Gastrocnemius medialis (tissue), 4 donors: Measurements from ENCODE around the gene RPUSD2. TPM values are rescaled to one million over a fixed set of nuclear protein-coding genes. Genes with fewer than 3 reads are reported as not detected.

ENCODE experiments used
- ATAC-seq, 2 donors: fragments of 150-250 bp; one replicate each; pipeline ENCODE4 v1.9.1; 2016
- DNase-seq, 2 donors: peaks; one replicate each; pipeline ENCODE4 v3.0.0-alpha.2; 2019
- H3K27ac ChIP-seq, 4 donors: fragments of 200-600 bp; sonication (generic); 1 replicate in 1 of 4; 2 replicates in 3 of 4; pipeline ENCODE4 v1.5.1; 2016 to 2018; ENCODE audit warnings: mild to moderate bottlenecking in 2 of 4, moderate library complexity in 1 of 4
- H3K27me3 ChIP-seq, 3 donors: fragments of 200-600 bp; sonication (generic) in 2 of 3; 1 replicate in 1 of 3; 2 replicates in 2 of 3; pipeline versions ENCODE4 v1.5.1 to v1.6.0; 2016 to 2019; ENCODE audit warnings: mild to moderate bottlenecking in 1 of 3, moderate library complexity in 1 of 3
- H3K36me3 ChIP-seq, 2 donors: fragments of 200-600 bp; sonication (generic) in 1 of 2; one replicate each; pipeline ENCODE4 v1.5.1; 2017 to 2018
- H3K4me1 ChIP-seq, 2 donors: fragments of 200-600 bp; sonication (generic) in 1 of 2; one replicate each; pipeline ENCODE4 v1.5.1; 2016 to 2017; ENCODE audit warnings: mild to moderate bottlenecking in 2 of 2
- H3K4me3 ChIP-seq, 4 donors: fragments of 200-600 bp; sonication (generic) in 3 of 4; 1 replicate in 1 of 4; 2 replicates in 3 of 4; pipeline ENCODE4 v1.5.1; 2016 to 2019; ENCODE audit warnings: mild to moderate bottlenecking in 2 of 4
- H3K9me3 ChIP-seq, 3 donors: fragments of 200-600 bp; sonication (generic) in 2 of 3; 1 replicate in 1 of 3; 2 replicates in 2 of 3; pipeline ENCODE4 v1.5.1; 2016 to 2019
- POLR2A ChIP-seq, 2 donors: fragments of 450-650 bp; IDR thresholded peaks; one replicate each; pipeline ENCODE4 v1.6.1; 2017; ENCODE audit warnings: antibody characterized with exemption in 2 of 2, mild to moderate bottlenecking in 2 of 2, moderate library complexity in 2 of 2
- in situ Hi-C, 4 donors: fragments of 200-750 bp; cut with MboI; loops; one replicate each; pipeline versions ENCODE4 v1.15.0 to v1.8.0; 2017; ENCODE audit warnings: low sequenced_read_pairs in 4 of 4
- intact Hi-C: fragments of 100-400 bp; cut with DNase I; formaldehyde crosslinking; loops from one replicate; pipeline ENCODE4 v1.15.1; 2023; ENCODE audit warnings: low total_unique reads
- total RNA-seq, 4 donors: library from RNA; depleted of rRNA; stranded (reverse); fragments of >200 nt; gene quantifications; one replicate each; pipeline versions ENCODE4 v1.1.0 to v1.2.3, GENCODE V29; 2016
- TF ChIP-seq, protein P1 (sequence below), 5 experiments: fragments of 450-650 bp in 3 of 5; fragments of 200-600 bp in 2 of 5; sonication (generic) in 2 of 5; IDR thresholded peaks in 4 of 5; conservative IDR thresholded peaks in 1 of 5; 1 replicate in 4 of 5; 2 replicates in 1 of 5; pipeline ENCODE4 v1.5.1; 2016 to 2019; ENCODE audit warnings: antibody characterized with exemption in 5 of 5, mild to moderate bottlenecking in 3 of 5, moderate library complexity in 3 of 5

The RPUSD2 gene
- total RNA-seq, 4 donors from 2014 or later: 4.5 to 9.1 (median 6.5) TPM

DNA sequence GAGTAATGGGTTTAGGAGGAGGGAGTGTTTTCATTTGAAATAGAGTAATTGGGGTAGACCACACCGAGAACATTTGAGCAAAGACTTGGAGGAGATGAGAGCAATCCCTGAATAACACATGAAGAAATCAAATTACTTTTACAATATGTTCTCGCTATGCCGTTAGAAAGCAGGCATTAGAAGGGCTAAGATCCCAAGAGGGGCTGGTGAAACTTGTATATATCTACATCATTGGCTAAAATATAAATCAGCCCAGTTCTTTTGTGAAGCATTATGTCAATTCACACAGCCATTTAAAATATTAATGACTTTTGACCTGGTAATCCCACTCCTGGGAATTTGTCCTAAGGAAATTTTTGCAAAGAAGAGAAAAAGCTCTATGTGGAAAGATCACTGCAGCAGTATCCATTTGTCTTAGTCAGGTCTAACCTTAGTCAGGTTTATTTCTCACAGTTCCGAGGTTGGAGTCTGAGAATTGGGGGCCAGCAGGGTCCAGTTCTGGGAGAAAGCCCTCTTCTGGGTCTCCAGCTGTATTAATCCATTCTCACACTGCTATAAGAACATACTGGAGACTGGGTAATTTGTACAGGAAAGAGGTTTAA is 35.2 kb upstream of the RPUSD2 start:
- no peak for DNase-seq
- no peak for ATAC-seq
- Histone ChIP-seq H3K9me3 (no peaks in the 10 kb centered on the region), H3K4me3 (no peak overlapping the region), H3K36me3 (no peaks in the 10 kb centered on the region), H3K27ac (no peak overlapping the region), H3K27me3 (no peaks in the 10 kb centered on the region), H3K4me1 (no peaks in the 10 kb centered on the region)
- in situ Hi-C loops: loop anchor here in 1 of 4 donors (10.0 kb wide), 1 partner anchor 61 kb away; the partner anchor contains the start of gene KNL1
- no peak for TF ChIP-seq POLR2A (IDR thresholded peaks at IDR 0.05)
- TF ChIP-seq, protein P1, sequence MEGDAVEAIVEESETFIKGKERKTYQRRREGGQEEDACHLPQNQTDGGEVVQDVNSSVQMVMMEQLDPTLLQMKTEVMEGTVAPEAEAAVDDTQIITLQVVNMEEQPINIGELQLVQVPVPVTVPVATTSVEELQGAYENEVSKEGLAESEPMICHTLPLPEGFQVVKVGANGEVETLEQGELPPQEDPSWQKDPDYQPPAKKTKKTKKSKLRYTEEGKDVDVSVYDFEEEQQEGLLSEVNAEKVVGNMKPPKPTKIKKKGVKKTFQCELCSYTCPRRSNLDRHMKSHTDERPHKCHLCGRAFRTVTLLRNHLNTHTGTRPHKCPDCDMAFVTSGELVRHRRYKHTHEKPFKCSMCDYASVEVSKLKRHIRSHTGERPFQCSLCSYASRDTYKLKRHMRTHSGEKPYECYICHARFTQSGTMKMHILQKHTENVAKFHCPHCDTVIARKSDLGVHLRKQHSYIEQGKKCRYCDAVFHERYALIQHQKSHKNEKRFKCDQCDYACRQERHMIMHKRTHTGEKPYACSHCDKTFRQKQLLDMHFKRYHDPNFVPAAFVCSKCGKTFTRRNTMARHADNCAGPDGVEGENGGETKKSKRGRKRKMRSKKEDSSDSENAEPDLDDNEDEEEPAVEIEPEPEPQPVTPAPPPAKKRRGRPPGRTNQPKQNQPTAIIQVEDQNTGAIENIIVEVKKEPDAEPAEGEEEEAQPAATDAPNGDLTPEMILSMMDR (IDR thresholded peaks at IDR 0.05 in 4 of 5, conservative IDR thresholded peaks at IDR 0.05 in 1 of 5): no peak
- intact Hi-C loops: no loop called here

DNA sequence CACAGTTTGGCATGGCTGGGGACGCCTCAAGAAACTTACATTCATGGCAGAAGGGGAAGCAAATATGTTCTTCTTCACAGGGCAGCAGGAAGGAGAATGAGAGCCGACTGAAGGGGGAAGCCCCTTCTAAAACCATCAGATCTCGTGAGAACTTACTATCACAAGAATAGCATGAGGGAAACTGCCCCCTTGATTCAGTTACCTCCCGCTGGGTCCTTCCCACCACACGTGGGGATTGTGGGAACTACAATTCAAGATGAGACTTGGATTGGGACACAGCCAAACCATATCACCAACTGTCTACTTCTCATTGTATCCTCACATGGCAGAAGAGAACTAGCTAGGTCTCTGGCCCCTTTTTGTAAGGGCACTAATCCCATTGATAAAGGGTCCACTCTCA is 34.7 kb upstream of the RPUSD2 start:
- Histone ChIP-seq H3K9me3 (no peaks in the 10 kb centered on the region), H3K27me3 (no peaks in the 10 kb centered on the region), H3K4me3 (no peak overlapping the region), H3K4me1 (no peaks in the 10 kb centered on the region), H3K36me3 (no peaks in the 10 kb centered on the region), H3K27ac (no peak overlapping the region)
- TF ChIP-seq, protein P1 (IDR thresholded peaks at IDR 0.05 in 4 of 5, conservative IDR thresholded peaks at IDR 0.05 in 1 of 5): no peak
- TF ChIP-seq POLR2A (IDR thresholded peaks at IDR 0.05): no peak
- in situ Hi-C loops: loop anchor here in 1 of 4 donors (10.0 kb wide), 1 partner anchor 60 kb away; the partner anchor contains the start of gene KNL1
- ATAC-seq (no peak), DNase-seq (no peak)
- intact Hi-C loops: no loop called here

DNA sequence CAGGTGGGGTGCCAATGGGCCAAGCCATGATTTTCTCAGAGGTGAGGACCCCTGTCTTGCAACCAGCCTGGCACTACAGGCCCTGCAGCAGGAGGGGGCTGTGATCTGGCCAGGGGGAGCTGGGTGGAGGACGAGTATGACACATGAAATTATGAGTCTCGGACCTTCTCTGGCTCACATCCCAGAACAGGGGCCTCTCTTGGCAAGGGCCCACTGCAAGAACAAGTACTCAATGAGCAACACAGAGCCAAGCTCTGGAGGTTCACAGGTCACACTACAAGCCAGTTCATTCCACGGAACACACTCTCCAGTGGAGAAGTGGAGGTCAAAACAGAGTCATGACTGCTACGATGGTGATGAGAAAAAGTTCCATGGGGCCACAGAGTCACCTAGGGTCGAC is 32.6 kb upstream of the RPUSD2 start:
- intact Hi-C loops: no loop called here
- ATAC-seq: no peak

DNA sequence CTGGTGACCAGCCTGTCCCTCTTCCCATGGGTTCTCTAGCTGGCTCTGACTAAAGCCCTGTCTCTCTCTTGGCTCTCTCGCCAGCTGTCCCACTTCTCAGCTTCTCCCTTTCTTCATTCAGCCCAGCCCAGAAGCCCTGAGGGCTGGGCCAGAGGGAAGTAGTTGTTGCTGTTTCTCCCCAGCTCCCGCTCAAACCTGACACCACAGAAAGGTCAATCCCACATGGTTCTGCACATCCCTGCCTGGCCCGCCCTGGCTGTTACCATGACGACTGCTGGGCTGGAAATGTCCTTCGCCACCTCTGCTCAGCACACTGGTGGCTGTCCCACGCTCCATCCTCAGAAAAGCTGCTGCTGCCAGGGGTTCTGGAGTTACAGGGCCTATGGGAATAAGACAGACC is 30.1 kb upstream of the RPUSD2 start:
- DNase-seq: no peak
- no peaks in the 10 kb centered on the region for H3K9me3 ChIP-seq
- H3K4me3 ChIP-seq: no peak overlapping the region
- H3K27me3 ChIP-seq: no peaks in the 10 kb centered on the region
- no peaks in the 10 kb centered on the region for H3K4me1 ChIP-seq
- TF ChIP-seq, protein P1 (IDR thresholded peaks at IDR 0.05 in 4 of 5, conservative IDR thresholded peaks at IDR 0.05 in 1 of 5): no peak
- no peak for TF ChIP-seq POLR2A (IDR thresholded peaks at IDR 0.05)
- in situ Hi-C loops (loop anchor here in 1 of 4 donors (10.0 kb wide), 1 partner anchor 56 kb away; the partner anchor contains the start of gene KNL1), intact Hi-C loops (no loop called here)
- no peak for ATAC-seq
- H3K36me3 ChIP-seq: no peaks in the 10 kb centered on the region
- H3K27ac ChIP-seq: no peak overlapping the region

More for the DNA sequence above, 32.6 kb upstream of the RPUSD2 start:
- H3K27ac ChIP-seq: no peak overlapping the region
- H3K36me3 ChIP-seq: no peaks in the 10 kb centered on the region
- no peaks in the 10 kb centered on the region for H3K9me3 ChIP-seq
- no peaks in the 10 kb centered on the region for H3K4me1 ChIP-seq
- TF ChIP-seq, protein P1 (IDR thresholded peaks at IDR 0.05 in 4 of 5, conservative IDR thresholded peaks at IDR 0.05 in 1 of 5): no peak
- TF ChIP-seq POLR2A (IDR thresholded peaks at IDR 0.05): no peak
- H3K27me3 ChIP-seq: no peaks in the 10 kb centered on the region
- DNase-seq: no peak
- no peak overlapping the region for H3K4me3 ChIP-seq
- in situ Hi-C loops: loop anchor here in 1 of 4 donors (10.0 kb wide), 1 partner anchor 58 kb away; the partner anchor contains the start of gene KNL1
